Kidney (tissue), 14 donors: ENCODE results near the gene SSBP1. TPM values are rescaled to one million over a fixed set of nuclear protein-coding genes. Genes with fewer than 3 reads are reported as not detected.

Source experiments
- DNase-seq, 5 donors: peaks; one replicate each; pipeline ENCODE4 v3.0.0-alpha.2; 2013 to 2020
- FAIRE-seq: peaks from 2 replicates; lab custom pipeline; 2012; peaks lifted over from hg19 to GRCh38; lab: Jason Lieb, UNC
- H3K27ac ChIP-seq, 2 donors: one replicate each; pipeline ENCODE4 v1.7.0; 2013; ENCODE audit warnings: low read depth in 2 of 2, low read length in 2 of 2, inconsistent platforms in 1 of 2
- H3K27me3 ChIP-seq: one replicate; pipeline ENCODE4 v1.7.1; 2013; ENCODE audit warnings: low read length, inconsistent platforms; ENCODE audit not compliant: control insufficient read depth, insufficient read depth
- H3K36me3 ChIP-seq, 3 donors: one replicate each; pipeline versions ENCODE4 v1.7.0 to v1.7.1; 2013; ENCODE audit warnings: low read length in 3 of 3, control low read depth in 1 of 3, inconsistent platforms in 1 of 3; ENCODE audit not compliant: insufficient read depth in 3 of 3, control insufficient read depth in 2 of 3
- H3K4me1 ChIP-seq, 3 donors: one replicate each; pipeline versions ENCODE4 v1.7.0 to v1.7.1; 2013; ENCODE audit warnings: low read length in 3 of 3, inconsistent platforms in 1 of 3, low read depth in 1 of 3; ENCODE audit not compliant: control insufficient read depth in 2 of 3, insufficient read depth in 2 of 3
- H3K4me3 ChIP-seq, 3 donors: one replicate each; pipeline versions ENCODE4 v1.7.0 to v1.8.1; 2013; ENCODE audit warnings: low read length in 3 of 3, control low read depth in 1 of 3, inconsistent platforms in 1 of 3
- H3K9ac ChIP-seq, 3 donors: one replicate each; pipeline versions ENCODE4 v1.7.0 to v1.7.1; 2013; ENCODE audit warnings: low read length in 3 of 3, control low read depth in 1 of 3, inconsistent platforms in 1 of 3
- H3K9me3 ChIP-seq, 3 donors: one replicate each; pipeline versions ENCODE4 v1.7.0 to v1.7.1; 2013; ENCODE audit warnings: low read length in 3 of 3, control low read depth in 1 of 3, inconsistent platforms in 1 of 3; ENCODE audit not compliant: control insufficient read depth in 2 of 3, insufficient read depth in 1 of 3
- intact Hi-C: fragments of 100-400 bp; cut with DNase I; formaldehyde crosslinking; loops from one replicate; pipeline ENCODE4 v1.11.1; 2022
- polyA plus RNA-seq: library from polyadenylated mRNA; stranded (reverse); fragments of 350-450 nt; fragmentation: Illumina TruSeq; extraction: RNeasy Lipid Tissue Mini Kit (QIAGEN cat#74804); gene quantifications from one replicate; pipeline ENCODE4 v1.2.3, GENCODE V29; 2014; ENCODE audit warnings: low read depth, low replicate concordance; ENCODE audit not compliant: insufficient read depth
- total RNA-seq: library from RNA; stranded (reverse); fragmentation: NEBNext Ultra II Directional; extraction: Animal tissue kit (Norgen Biotek cat#: 25700); gene quantifications from one replicate; pipeline ENCODE4 v1.2.1, GENCODE V29; 2021
- TF ChIP-seq, protein P1 (sequence below): IDR thresholded peaks from 3 replicates; pipeline ENCODE4 v1.5.1; 2012; ENCODE audit warnings: mild to moderate bottlenecking, moderate library complexity, borderline replicate concordance; ENCODE audit not compliant: insufficient read depth; ENCODE audit errors: extremely low read depth
- donor health status: control.
- donor health status: control.
- donor health status: control.
- donor health status: control.
- donor health status: control.
- donor health status: DM: yes; HTN: yes; CAD: no.
- donor health status: Normal renal cell carcinoma (clear cell type).

Gene SSBP1
- total and polyA plus RNA-seq, 2 donors from 2014 or later, result 90.2 to 190 TPM

DNA sequence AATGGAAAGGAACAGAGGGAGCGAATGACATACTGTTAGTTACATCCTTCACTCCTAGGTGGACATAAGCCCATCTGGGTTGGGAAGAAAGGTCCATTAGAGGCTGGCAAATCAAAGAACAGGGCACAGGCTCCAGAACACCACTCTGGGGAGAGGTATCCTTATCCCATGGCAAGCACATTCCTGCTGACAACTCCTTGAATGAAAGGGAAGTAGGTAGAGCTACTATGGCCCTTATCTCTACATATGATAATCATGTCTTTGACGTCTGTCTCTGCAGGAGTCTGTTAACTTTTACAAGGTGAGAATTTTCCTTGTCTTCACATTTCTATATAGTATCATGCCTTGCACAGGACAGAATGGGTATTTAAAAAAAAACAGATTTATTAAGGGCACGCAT is 46.6 kb upstream of the SSBP1 start:
- H3K36me3 ChIP-seq, result no peaks in the 10 kb centered on the region
- no peak overlapping the region for H3K9ac ChIP-seq
- no peak overlapping the region for H3K4me3 ChIP-seq
- H3K27me3 ChIP-seq, result no peaks in the 10 kb centered on the region
- H3K27ac ChIP-seq, result no peak overlapping the region
- H3K9me3 ChIP-seq, result no peaks in the 10 kb centered on the region
- FAIRE-seq, result no peak
- DNase-seq, result no peak
- TF ChIP-seq, protein P1, sequence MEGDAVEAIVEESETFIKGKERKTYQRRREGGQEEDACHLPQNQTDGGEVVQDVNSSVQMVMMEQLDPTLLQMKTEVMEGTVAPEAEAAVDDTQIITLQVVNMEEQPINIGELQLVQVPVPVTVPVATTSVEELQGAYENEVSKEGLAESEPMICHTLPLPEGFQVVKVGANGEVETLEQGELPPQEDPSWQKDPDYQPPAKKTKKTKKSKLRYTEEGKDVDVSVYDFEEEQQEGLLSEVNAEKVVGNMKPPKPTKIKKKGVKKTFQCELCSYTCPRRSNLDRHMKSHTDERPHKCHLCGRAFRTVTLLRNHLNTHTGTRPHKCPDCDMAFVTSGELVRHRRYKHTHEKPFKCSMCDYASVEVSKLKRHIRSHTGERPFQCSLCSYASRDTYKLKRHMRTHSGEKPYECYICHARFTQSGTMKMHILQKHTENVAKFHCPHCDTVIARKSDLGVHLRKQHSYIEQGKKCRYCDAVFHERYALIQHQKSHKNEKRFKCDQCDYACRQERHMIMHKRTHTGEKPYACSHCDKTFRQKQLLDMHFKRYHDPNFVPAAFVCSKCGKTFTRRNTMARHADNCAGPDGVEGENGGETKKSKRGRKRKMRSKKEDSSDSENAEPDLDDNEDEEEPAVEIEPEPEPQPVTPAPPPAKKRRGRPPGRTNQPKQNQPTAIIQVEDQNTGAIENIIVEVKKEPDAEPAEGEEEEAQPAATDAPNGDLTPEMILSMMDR, result no peak
- intact Hi-C loops, result no loop called here
- peaks cover 3 to 25% (median 8%) of the 10 kb centered on the region in 3 donors for H3K4me1 ChIP-seq

DNA sequence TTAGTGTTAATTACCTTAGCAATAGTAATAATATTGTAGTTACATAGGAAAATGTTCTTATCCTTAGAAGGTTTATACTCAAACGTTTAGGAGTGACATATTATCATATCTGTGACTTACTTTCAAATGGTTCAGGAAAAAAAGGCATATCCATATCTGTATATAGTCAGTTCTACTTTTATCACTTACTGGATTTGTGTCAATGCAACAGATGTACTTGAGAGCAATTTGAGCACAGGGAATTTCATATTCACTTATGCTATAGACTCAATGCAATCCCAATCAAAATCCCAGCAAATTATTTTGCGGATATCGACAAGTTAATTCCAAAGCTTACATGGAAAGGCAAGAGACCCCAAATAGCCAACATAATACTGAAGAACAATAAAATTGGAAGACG is 46.2 kb upstream of the SSBP1 start:
- no peak for FAIRE-seq
- H3K9ac ChIP-seq, result no peak overlapping the region
- no peak overlapping the region for H3K27ac ChIP-seq
- TF ChIP-seq, protein P1, result no peak
- no peak for DNase-seq
- no peak overlapping the region for H3K4me3 ChIP-seq
- intact Hi-C loops, result no loop called here
- no peaks in the 10 kb centered on the region for H3K36me3 ChIP-seq
- no peaks in the 10 kb centered on the region for H3K27me3 ChIP-seq
- H3K9me3 ChIP-seq, result no peaks in the 10 kb centered on the region
- H3K4me1 ChIP-seq, result peaks cover 3 to 26% (median 12%) of the 10 kb centered on the region in 3 donors

DNA sequence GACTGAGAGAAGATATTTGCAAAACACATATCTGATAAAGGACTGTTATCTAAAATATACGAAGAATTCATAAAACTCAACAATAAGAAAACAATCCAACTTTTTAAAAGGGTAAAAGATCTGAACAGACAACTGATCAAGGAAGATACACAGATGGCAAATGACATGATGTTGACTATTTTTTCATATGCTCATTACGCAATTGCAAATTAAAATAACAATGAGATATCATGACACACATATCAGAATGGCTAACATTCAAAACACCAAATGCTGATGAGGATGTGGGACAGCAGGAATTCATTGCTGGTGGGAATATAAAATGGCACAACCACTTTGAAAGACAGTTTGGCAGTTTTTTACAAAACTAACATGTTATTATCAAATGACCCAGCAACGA is 45.1 kb upstream of the SSBP1 start:
- FAIRE-seq (no peak), DNase-seq (no peak)
- Histone ChIP-seq H3K36me3 (no peaks in the 10 kb centered on the region), H3K9me3 (no peaks in the 10 kb centered on the region), H3K9ac (no peak overlapping the region), H3K4me3 (no peak overlapping the region), H3K27me3 (no peaks in the 10 kb centered on the region), H3K4me1 (peaks cover 3 to 24% (median 13%) of the 10 kb centered on the region in 3 donors), H3K27ac (no peak overlapping the region)
- intact Hi-C loops, result no loop called here
- TF ChIP-seq, protein P1, result no peak

DNA sequence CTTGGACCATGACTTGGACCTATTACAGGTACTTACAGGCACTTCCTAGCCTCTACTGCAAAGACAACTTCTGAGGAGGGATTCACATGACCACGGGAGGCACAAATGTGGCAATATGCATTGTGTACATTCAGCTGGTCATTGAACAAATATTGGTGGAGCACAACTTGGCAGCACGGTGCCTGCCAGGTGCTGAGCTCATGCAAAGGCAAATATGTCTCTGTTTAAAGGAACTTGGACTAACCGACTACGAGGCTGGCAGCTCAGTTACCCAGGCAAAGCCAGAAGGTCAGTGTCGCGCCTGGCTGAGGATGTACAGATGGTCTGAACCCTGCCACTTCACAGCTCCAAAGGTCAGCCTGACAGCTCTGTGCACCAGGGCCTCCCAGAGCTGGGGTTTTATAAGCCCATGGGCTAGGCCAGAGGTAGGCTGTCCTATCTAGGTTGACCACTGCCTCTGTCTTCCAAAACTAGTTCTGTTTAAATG is 42.3 kb upstream of the SSBP1 start:
- H3K27ac ChIP-seq, result no peak overlapping the region
- FAIRE-seq (no peak), DNase-seq (peak in 2 of 5 donors; percentile 13 to 19)
- TF ChIP-seq, protein P1, result no peak
- intact Hi-C loops, result no loop called here
- peaks cover 3 to 24% (median 13%) of the 10 kb centered on the region in 3 donors for H3K4me1 ChIP-seq
- H3K9ac ChIP-seq, result no peak overlapping the region
- H3K27me3 ChIP-seq, result no peaks in the 10 kb centered on the region
- no peaks in the 10 kb centered on the region for H3K36me3 ChIP-seq
- H3K9me3 ChIP-seq, result no peaks in the 10 kb centered on the region
- H3K4me3 ChIP-seq, result peak overlapping the region in 1 of 3 donors; percentile 2
